OCI-LY1 (cell line): ENCODE results near the gene HPS3.

Source experiments
- H2AFZ ChIP-seq: fragments of 200-600 bp; sonication (generic), shearing (Covaris generic); 2 replicates; pipeline ENCODE4 v1.6.0; 2014; ENCODE audit warnings: antibody characterized with exemption, mild to moderate bottlenecking, low read length
- H3F3A ChIP-seq: fragments of 200-600 bp; sonication (generic), shearing (Covaris generic); 2 replicates; pipeline ENCODE4 v1.6.0; 2014; ENCODE audit warnings: mild to moderate bottlenecking, antibody characterized with exemption, low read length, moderate library complexity; ENCODE audit not compliant: insufficient read depth
- H3K27ac ChIP-seq: fragments of 200-600 bp; sonication (generic); 2 replicates; pipeline ENCODE4 v1.5.1; 2014; ENCODE audit warnings: low read length, mixed run types, mild to moderate bottlenecking, low read depth; ENCODE audit not compliant: poor library complexity, severe bottlenecking
- H3K27me3 ChIP-seq: fragments of 200-600 bp; sonication (generic); 2 replicates; pipeline ENCODE4 v1.6.0; 2014; ENCODE audit warnings: antibody characterized with exemption, mild to moderate bottlenecking, low read length, moderate library complexity; ENCODE audit not compliant: insufficient read depth
- H3K36me3 ChIP-seq: fragments of 200-600 bp; sonication (generic); 2 replicates; pipeline ENCODE4 v1.6.1; 2014; ENCODE audit warnings: mild to moderate bottlenecking, antibody characterized with exemption, low read length, moderate library complexity, mixed read lengths; ENCODE audit not compliant: insufficient read depth
- H3K4me1 ChIP-seq: fragments of 200-600 bp; sonication (generic); 2 replicates; pipeline ENCODE4 v1.5.1; 2014; ENCODE audit warnings: mild to moderate bottlenecking, low read length, moderate library complexity; ENCODE audit not compliant: insufficient read depth, severe bottlenecking
- H3K4me2 ChIP-seq: fragments of 200-600 bp; sonication (generic), shearing (Covaris generic); 2 replicates; pipeline ENCODE4 v1.6.1; 2014; ENCODE audit warnings: low read length
- H3K4me3 ChIP-seq: fragments of 200-600 bp; sonication (generic); 2 replicates; pipeline ENCODE4 v1.5.1; 2014; ENCODE audit warnings: low read length, low read depth, mild to moderate bottlenecking, mixed read lengths; ENCODE audit not compliant: poor library complexity, severe bottlenecking
- H3K79me2 ChIP-seq: fragments of 200-600 bp; shearing (Covaris generic); 2 replicates; pipeline ENCODE4 v1.6.1; 2016; ENCODE audit warnings: mixed run types, low read length, mixed read lengths; ENCODE audit not compliant: insufficient read depth
- H3K9ac ChIP-seq: fragments of 200-600 bp; sonication (generic), shearing (Covaris generic); 2 replicates; pipeline ENCODE4 v1.6.1; 2014; ENCODE audit warnings: mild to moderate bottlenecking, low read length, mixed read lengths
- H3K9me2 ChIP-seq: fragments of 200-600 bp; sonication (generic), shearing (Covaris generic); 2 replicates; pipeline ENCODE4 v1.6.1; 2014; ENCODE audit warnings: low read depth, mild to moderate bottlenecking, low read length, mixed read lengths
- H3K9me3 ChIP-seq: fragments of 200-600 bp; shearing (Covaris generic); 2 replicates; pipeline ENCODE4 v1.6.1; 2014; ENCODE audit warnings: low read length, mixed read lengths
- H4K20me1 ChIP-seq: fragments of 200-600 bp; sonication (generic), shearing (Covaris generic); 2 replicates; pipeline ENCODE4 v1.6.0; 2016; ENCODE audit warnings: mild to moderate bottlenecking, low read length; ENCODE audit not compliant: insufficient read depth
- CTCF ChIP-seq: fragments of 200-600 bp; sonication (generic), shearing (Covaris generic); IDR thresholded peaks from 2 replicates; pipeline ENCODE4 v1.5.1; 2017; ENCODE audit warnings: mild to moderate bottlenecking, antibody characterized with exemption, low read length, moderate library complexity, mixed read lengths
- EZH2 ChIP-seq: fragments of 200-600 bp; sonication (generic), shearing (Covaris generic); IDR thresholded peaks from 2 replicates; pipeline ENCODE4 v1.8.0; 2017; ENCODE audit warnings: borderline replicate concordance, mixed run types, mild to moderate bottlenecking, antibody characterized with exemption, low read length, moderate library complexity, mixed read lengths

The HPS3 gene

DNA sequence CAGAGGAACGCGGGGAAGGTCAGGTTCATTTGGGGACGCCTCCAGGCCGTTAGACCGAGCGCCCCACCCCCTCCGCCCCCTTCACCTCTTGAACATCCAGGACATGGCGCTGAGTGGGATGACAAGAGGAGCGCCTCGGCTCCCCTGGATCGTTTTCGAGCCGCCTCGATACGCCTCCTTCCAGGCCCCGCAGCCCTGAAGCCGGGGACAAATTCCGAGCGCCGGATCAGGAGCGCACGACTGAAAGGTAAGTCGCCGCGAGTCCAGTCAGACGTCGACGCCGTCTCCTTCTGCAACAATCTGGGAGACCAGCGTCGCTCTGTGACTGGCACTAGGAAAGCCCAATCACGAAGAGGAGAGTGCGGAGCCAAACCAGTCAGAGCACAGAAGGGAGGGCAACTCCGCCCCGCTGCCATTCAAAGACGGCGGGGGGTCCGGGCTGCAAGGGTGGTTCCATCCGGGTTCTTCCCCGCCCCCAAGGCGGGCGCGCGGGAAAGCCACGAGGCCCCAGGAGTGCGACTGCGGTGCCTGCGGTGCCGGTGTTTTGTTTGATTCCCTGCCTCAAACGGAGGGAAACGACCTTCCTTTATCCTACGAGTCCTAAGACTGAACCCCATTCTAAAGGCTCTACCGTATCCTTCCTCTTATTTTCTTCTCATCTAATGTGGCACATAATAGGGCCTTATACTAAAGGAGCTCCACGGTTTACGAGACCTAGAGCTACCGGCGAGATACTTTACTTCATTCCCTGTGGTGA lies 43.0 kb upstream of the HPS3 start, which contains the start of gene HLTF:
Gene HLTF, minus strand, starts transcription at position 302 of the 757 bp plus-strand sequence. Its CDS starts 197 bp downstream, at position 105.
- H2AFZ ChIP-seq: peak within 1 kb of the TSS; percentile 90

GRCh38 chr3:149087208-149087607 lies 42.2 kb upstream of the HPS3 start:
- Histone ChIP-seq H3K36me3 (peaks cover 26% of the 10 kb centered on the region), H3K4me2 (no peak overlapping the region), H3K9me3 (no peaks in the 10 kb centered on the region), H3F3A (0 out of 2 replicates have a peak, but pooled peaks cover 6% of the 10 kb centered on the region), H3K4me3 (no peak overlapping the region), H3K4me1 (peaks cover 29% of the 10 kb centered on the region), H2AFZ (peak overlapping the region; percentile 90), H4K20me1 (no peaks in the 10 kb centered on the region), H3K27me3 (no peaks in the 10 kb centered on the region), H3K9ac (no peak overlapping the region), H3K9me2 (no peaks in the 10 kb centered on the region), H3K79me2 (peaks cover 32% of the 10 kb centered on the region), H3K27ac (no peak overlapping the region)
- TF ChIP-seq EZH2: no peak
- TF ChIP-seq CTCF: no peak

More for the DNA sequence above, 43.0 kb upstream of the HPS3 start, which contains the start of gene HLTF:
- peaks cover 37% of the 10 kb centered on the region for H3K79me2 ChIP-seq
- H3K9me3 ChIP-seq: no peaks in the 10 kb centered on the region
- no peaks in the 10 kb centered on the region for H3K9me2 ChIP-seq
- H4K20me1 ChIP-seq: no peaks in the 10 kb centered on the region
- peak within 1 kb of the TSS; percentile 34 for H3K27ac ChIP-seq
- no peaks in the 10 kb centered on the region for H3K27me3 ChIP-seq
- H3K4me1 ChIP-seq: peaks cover 29% of the 10 kb centered on the region
- TF ChIP-seq EZH2 (no peak), CTCF (no peak)
- peak within 1 kb of the TSS; percentile 89 for H3K4me2 ChIP-seq
- H3K36me3 ChIP-seq: peaks cover 34% of the 10 kb centered on the region
- peak within 1 kb of the TSS; percentile 67 for H3K4me3 ChIP-seq
- 0 out of 2 replicates have a peak, but pooled peaks cover 6% of the 10 kb centered on the region for H3F3A ChIP-seq
- peak within 1 kb of the TSS; percentile 66 for H3K9ac ChIP-seq

DNA sequence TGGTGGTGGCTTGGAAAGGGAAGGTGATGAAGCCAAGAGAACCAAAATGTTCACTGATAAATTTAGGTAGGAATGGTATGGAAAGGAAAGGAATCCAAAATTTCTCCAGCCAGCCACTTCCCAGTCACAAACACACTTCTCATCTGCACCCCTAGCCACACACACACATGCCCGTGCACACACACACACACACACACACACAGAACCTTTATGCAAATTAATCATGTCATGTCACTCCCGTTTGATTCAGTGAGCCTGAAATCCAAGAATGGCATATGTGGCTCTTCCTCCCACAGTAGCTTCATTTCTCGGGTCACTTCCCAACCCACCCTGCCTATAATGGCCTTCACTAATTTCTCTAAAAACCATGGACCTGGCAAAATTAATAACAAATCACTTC lies 40.0 kb upstream of the HPS3 start:
- no peaks in the 10 kb centered on the region for H3K27me3 ChIP-seq
- H3K36me3 ChIP-seq: peaks cover 4% of the 10 kb centered on the region; the same call in 1 of the 2 replicates
- no peak overlapping the region for H2AFZ ChIP-seq
- H3K9ac ChIP-seq: no peak overlapping the region
- no peaks in the 10 kb centered on the region for H3K9me2 ChIP-seq
- TF ChIP-seq CTCF (no peak), EZH2 (no peak)
- no peak overlapping the region for H3K4me2 ChIP-seq
- H3F3A ChIP-seq: 0 out of 2 replicates have a peak, but pooled peaks cover 6% of the 10 kb centered on the region
- no peak overlapping the region for H3K27ac ChIP-seq
- peaks cover 13% of the 10 kb centered on the region for H3K79me2 ChIP-seq
- H3K4me3 ChIP-seq: no peak overlapping the region
- peaks cover 21% of the 10 kb centered on the region for H3K4me1 ChIP-seq
- H4K20me1 ChIP-seq: no peaks in the 10 kb centered on the region
- no peaks in the 10 kb centered on the region for H3K9me3 ChIP-seq
